Dedifferentiated amniotic fluid mesenchymal stem cell (primary cell): ENCODE measurements around the gene EPB41L4B.

Experiments
- DNase-seq: peaks from one replicate; pipeline ENCODE4 v3.0.0-alpha.2; 2016; ENCODE audit errors: extremely low spot score

EPB41L4B gene

GRCh38 chr9:109205526-109205925 lies 115.3 kb downstream of the EPB41L4B start:
- DNase-seq = no peak

- DNase-seq = no peak
These were observed 117.0 kb downstream of the EPB41L4B start for GRCh38 chr9:109203761-109204360.

GRCh38 chr9:109199676-109200075 lies 121.2 kb downstream of the EPB41L4B start:
- DNase-seq = no peak

- no peak for DNase-seq
These were observed 122.0 kb downstream of the EPB41L4B start for GRCh38 chr9:109198736-109199382.

GRCh38 chr9:109193974-109194556 lies 126.8 kb downstream of the EPB41L4B start:
- no peak for DNase-seq

- no peak for DNase-seq
These were observed 128.0 kb downstream of the EPB41L4B start for GRCh38 chr9:109192732-109193361.

- no peak for DNase-seq
These were observed 129.1 kb downstream of the EPB41L4B start for GRCh38 chr9:109191746-109192145.

GRCh38 chr9:109190151-109190550 lies 130.7 kb downstream of the EPB41L4B start:
- DNase-seq = no peak

- no peak for DNase-seq
These were observed 133.9 kb downstream of the EPB41L4B start for GRCh38 chr9:109186857-109187520.

- no peak for DNase-seq
These were observed 137.7 kb downstream of the EPB41L4B start for GRCh38 chr9:109182940-109183798.

GRCh38 chr9:109182550-109182939 lies 138.3 kb downstream of the EPB41L4B start:
- no peak for DNase-seq

- no peak for DNase-seq
These were observed 139.6 kb downstream of the EPB41L4B start for GRCh38 chr9:109181284-109181683.

GRCh38 chr9:109179801-109180523 lies 140.9 kb downstream of the EPB41L4B start:
- DNase-seq = no peak

- no peak for DNase-seq
These were observed 143.9 kb downstream of the EPB41L4B start for GRCh38 chr9:109176963-109177362.

- no peak for DNase-seq
These were observed 144.5 kb downstream of the EPB41L4B start for GRCh38 chr9:109176386-109176785.

GRCh38 chr9:109172935-109173334 lies 147.9 kb downstream of the EPB41L4B start:
- no peak for DNase-seq

- no peak for DNase-seq
These were observed 148.9 kb downstream of the EPB41L4B start for GRCh38 chr9:109171926-109172325.

GRCh38 chr9:109168170-109168569 lies 152.7 kb downstream of the EPB41L4B start:
- no peak for DNase-seq

GRCh38 chr9:109167716-109168115 lies 153.1 kb downstream of the EPB41L4B start:
- no peak for DNase-seq

- DNase-seq = no peak
These were observed 153.9 kb downstream of the EPB41L4B start, which contains the start of gene FRRS1L for GRCh38 chr9:109166771-109167601. Gene FRRS1L (minus strand): TSS chr9:109167249. CDS start chr9:109167138, 111 bp downstream.
